ENCODE measurements around the gene GREM2.

DNA sequence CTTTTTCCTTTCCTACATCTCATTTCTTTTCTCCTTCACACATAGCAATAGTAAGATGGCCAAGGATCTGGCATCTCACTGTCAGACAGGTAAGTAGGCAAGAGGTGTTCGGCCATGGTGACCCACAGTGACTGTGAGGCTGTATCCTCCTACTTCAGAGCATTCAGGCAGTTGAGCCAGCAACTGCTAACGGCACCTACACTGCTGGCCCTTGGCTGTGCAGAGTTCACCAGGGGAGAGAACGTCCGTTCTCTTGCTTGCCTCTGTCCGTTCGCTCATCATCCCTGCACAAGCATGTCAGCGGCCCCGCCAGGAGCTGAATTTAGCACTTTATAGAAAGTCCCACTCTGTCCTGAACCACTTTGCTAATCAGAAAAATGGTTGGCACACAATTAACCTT, 113.6 kb downstream of the GREM2 start:
- TF ChIP-seq, protein P1, sequence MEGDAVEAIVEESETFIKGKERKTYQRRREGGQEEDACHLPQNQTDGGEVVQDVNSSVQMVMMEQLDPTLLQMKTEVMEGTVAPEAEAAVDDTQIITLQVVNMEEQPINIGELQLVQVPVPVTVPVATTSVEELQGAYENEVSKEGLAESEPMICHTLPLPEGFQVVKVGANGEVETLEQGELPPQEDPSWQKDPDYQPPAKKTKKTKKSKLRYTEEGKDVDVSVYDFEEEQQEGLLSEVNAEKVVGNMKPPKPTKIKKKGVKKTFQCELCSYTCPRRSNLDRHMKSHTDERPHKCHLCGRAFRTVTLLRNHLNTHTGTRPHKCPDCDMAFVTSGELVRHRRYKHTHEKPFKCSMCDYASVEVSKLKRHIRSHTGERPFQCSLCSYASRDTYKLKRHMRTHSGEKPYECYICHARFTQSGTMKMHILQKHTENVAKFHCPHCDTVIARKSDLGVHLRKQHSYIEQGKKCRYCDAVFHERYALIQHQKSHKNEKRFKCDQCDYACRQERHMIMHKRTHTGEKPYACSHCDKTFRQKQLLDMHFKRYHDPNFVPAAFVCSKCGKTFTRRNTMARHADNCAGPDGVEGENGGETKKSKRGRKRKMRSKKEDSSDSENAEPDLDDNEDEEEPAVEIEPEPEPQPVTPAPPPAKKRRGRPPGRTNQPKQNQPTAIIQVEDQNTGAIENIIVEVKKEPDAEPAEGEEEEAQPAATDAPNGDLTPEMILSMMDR (conservative IDR thresholded peaks at IDR 0.05; ENCODE audit: low read depth, low read length) = no peak
- no peak for TF ChIP-seq EZH2 (IDR thresholded peaks at IDR 0.05; ENCODE audit: borderline replicate concordance, low read depth, low read length, poor library complexity, severe bottlenecking)
